Measurements from ENCODE around the gene KCNE1. TPM values are rescaled to one million over a fixed set of nuclear protein-coding genes. Genes with fewer than 3 reads are reported as not detected.

The KCNE1 gene
- total RNA-seq, 1 experiment from 2014 or later: 0.91 TPM

- Mint-ChIP-seq H3K4me3 (ENCODE audit: unreplicated experiment) (no peak overlapping the region), H3K4me1 (ENCODE audit: low read depth, unreplicated experiment) (no peaks in the 10 kb centered on the region), H3K27ac (ENCODE audit: unreplicated experiment) (no peak overlapping the region), H3K36me3 (ENCODE audit: insufficient read depth, unreplicated experiment) (no peaks in the 10 kb centered on the region), H3K27me3 (ENCODE audit: insufficient read depth, unreplicated experiment) (no peaks in the 10 kb centered on the region), H3K9me3 (ENCODE audit: unreplicated experiment) (peaks cover 12% of the 10 kb centered on the region)
- peaks cover 8% of the 10 kb centered on the region; the same call in 1 of the 2 replicates for H3K9me3 ChIP-seq
- no peaks in the 10 kb centered on the region for H3K27me3 ChIP-seq (replicated peaks; ENCODE audit: control insufficient read depth, insufficient read depth, low read length)
- H3K36me3 ChIP-seq (ENCODE audit: control insufficient read depth, insufficient read depth, low read length): no peaks in the 10 kb centered on the region
- TF ChIP-seq, protein P1, sequence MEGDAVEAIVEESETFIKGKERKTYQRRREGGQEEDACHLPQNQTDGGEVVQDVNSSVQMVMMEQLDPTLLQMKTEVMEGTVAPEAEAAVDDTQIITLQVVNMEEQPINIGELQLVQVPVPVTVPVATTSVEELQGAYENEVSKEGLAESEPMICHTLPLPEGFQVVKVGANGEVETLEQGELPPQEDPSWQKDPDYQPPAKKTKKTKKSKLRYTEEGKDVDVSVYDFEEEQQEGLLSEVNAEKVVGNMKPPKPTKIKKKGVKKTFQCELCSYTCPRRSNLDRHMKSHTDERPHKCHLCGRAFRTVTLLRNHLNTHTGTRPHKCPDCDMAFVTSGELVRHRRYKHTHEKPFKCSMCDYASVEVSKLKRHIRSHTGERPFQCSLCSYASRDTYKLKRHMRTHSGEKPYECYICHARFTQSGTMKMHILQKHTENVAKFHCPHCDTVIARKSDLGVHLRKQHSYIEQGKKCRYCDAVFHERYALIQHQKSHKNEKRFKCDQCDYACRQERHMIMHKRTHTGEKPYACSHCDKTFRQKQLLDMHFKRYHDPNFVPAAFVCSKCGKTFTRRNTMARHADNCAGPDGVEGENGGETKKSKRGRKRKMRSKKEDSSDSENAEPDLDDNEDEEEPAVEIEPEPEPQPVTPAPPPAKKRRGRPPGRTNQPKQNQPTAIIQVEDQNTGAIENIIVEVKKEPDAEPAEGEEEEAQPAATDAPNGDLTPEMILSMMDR (IDR thresholded peaks at IDR 0.05; ENCODE audit: insufficient read depth in 1 of 2, low read depth in 1 of 2, low read length in 1 of 2, severe bottlenecking in 1 of 2, unreplicated experiment in 1 of 2): no peak
- H3K4me3 ChIP-seq (ENCODE audit: low read depth, low read length): no peak overlapping the region
- no peaks in the 10 kb centered on the region for H3K4me1 ChIP-seq
- intact Hi-C loops (cut with micrococcal nuclease; ENCODE audit: unreplicated experiment): no loop called here
- BruUV-seq (replicated peaks): no TSS peak
- ChIA-PET CTCF (no interaction called here), POLR2A (no interaction called here)
- DNase-seq: no peak
Observed at GRCh38 chr21:34501716-34502115, 10.3 kb downstream of the KCNE1 start.

DNA sequence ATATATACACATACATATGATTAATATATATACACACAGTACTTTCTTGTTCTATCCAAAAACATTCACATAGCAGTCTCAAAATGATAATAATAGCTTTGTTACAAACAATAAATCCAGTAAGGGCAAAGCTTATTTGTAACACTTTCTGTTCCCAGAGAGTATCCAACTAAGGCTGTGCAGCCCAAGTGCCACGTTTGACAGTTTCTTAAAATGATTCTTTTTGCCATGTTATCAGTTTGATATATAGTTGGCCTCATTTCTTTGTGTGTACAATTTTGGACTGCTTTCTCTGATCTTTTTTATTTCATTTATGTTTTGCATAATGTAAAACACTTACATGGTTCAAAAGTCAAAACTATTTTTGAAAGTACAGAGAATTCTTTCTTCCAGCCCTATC lies 11.8 kb downstream of the KCNE1 start:
- TF ChIP-seq, protein P1 (IDR thresholded peaks at IDR 0.05; ENCODE audit: insufficient read depth in 1 of 2, low read depth in 1 of 2, low read length in 1 of 2, severe bottlenecking in 1 of 2, unreplicated experiment in 1 of 2): no peak
- H3K4me1 ChIP-seq: no peaks in the 10 kb centered on the region
- ChIA-PET POLR2A (no interaction called here), CTCF (no interaction called here)
- Mint-ChIP-seq H3K4me1 (ENCODE audit: low read depth, unreplicated experiment) (no peaks in the 10 kb centered on the region), H3K27me3 (ENCODE audit: insufficient read depth, unreplicated experiment) (no peaks in the 10 kb centered on the region), H3K9me3 (ENCODE audit: unreplicated experiment) (peaks cover 23% of the 10 kb centered on the region), H3K27ac (ENCODE audit: unreplicated experiment) (no peak overlapping the region), H3K4me3 (ENCODE audit: unreplicated experiment) (no peak overlapping the region), H3K36me3 (ENCODE audit: insufficient read depth, unreplicated experiment) (no peaks in the 10 kb centered on the region)
- no peak overlapping the region for H3K4me3 ChIP-seq (ENCODE audit: low read depth, low read length)
- peaks cover 9% of the 10 kb centered on the region; the same call in 1 of the 2 replicates for H3K9me3 ChIP-seq
- no peak for DNase-seq
- intact Hi-C loops (cut with micrococcal nuclease; ENCODE audit: unreplicated experiment): no loop called here
- H3K36me3 ChIP-seq (ENCODE audit: control insufficient read depth, insufficient read depth, low read length): no peaks in the 10 kb centered on the region
- H3K27me3 ChIP-seq (replicated peaks; ENCODE audit: control insufficient read depth, insufficient read depth, low read length): no peaks in the 10 kb centered on the region
- no TSS peak for BruUV-seq (replicated peaks)

DNA sequence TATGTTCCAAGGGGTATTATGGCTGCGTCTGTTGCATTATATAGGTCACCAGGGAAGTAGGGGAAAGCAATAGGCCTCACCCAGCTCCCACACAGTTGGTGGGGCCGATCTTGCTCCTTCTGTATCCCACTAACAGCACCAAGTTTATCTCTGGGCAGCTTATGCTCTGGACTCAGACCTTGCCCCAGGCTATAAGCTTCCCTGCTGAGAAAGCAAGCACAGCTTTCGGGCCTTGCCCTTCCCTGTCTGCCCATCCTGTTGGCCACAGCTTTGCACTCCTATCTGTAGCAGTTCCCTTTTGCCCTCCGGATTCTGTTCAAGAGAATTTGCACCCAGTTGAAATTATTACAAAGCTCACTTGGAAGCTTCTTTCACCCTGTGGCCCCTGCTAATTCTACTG lies 12.9 kb downstream of the KCNE1 start:
- Histone ChIP-seq H3K4me3 (ENCODE audit: low read depth, low read length) (no peak overlapping the region), H3K36me3 (ENCODE audit: control insufficient read depth, insufficient read depth, low read length) (no peaks in the 10 kb centered on the region), H3K27me3 (replicated peaks; ENCODE audit: control insufficient read depth, insufficient read depth, low read length) (no peaks in the 10 kb centered on the region), H3K9me3 (peaks cover 9% of the 10 kb centered on the region; the same call in 1 of the 2 replicates), H3K4me1 (no peaks in the 10 kb centered on the region)
- intact Hi-C loops (cut with micrococcal nuclease; ENCODE audit: unreplicated experiment): no loop called here
- Mint-ChIP-seq H3K36me3 (ENCODE audit: insufficient read depth, unreplicated experiment) (no peaks in the 10 kb centered on the region), H3K4me1 (ENCODE audit: low read depth, unreplicated experiment) (no peaks in the 10 kb centered on the region), H3K4me3 (ENCODE audit: unreplicated experiment) (no peak overlapping the region), H3K9me3 (ENCODE audit: unreplicated experiment) (peaks cover 23% of the 10 kb centered on the region), H3K27me3 (ENCODE audit: insufficient read depth, unreplicated experiment) (no peaks in the 10 kb centered on the region), H3K27ac (ENCODE audit: unreplicated experiment) (no peak overlapping the region)
- BruUV-seq (replicated peaks): no TSS peak
- CTCF ChIA-PET: no interaction called here
- TF ChIP-seq, protein P1 (IDR thresholded peaks at IDR 0.05; ENCODE audit: insufficient read depth in 1 of 2, low read depth in 1 of 2, low read length in 1 of 2, severe bottlenecking in 1 of 2, unreplicated experiment in 1 of 2): no peak
- POLR2A ChIA-PET: no interaction called here
- no peak for DNase-seq

Data from Caco-2 (cell line).